OCI-LY3 (cell line): ENCODE results near the gene RNF13.

ENCODE experiments used
- H2AFZ ChIP-seq: fragments of 200-600, 300-600 bp; shearing (Covaris generic); 2 replicates; pipeline ENCODE4 v1.6.0; 2014; ENCODE audit warnings: antibody characterized with exemption, low read depth, low read length
- H3K27ac ChIP-seq: fragments of 200-600, 300-600 bp; sonication (generic); 2 replicates; pipeline ENCODE4 v1.5.1; 2014; ENCODE audit warnings: mild to moderate bottlenecking, low read length, moderate library complexity, mixed read lengths
- H3K27me3 ChIP-seq: fragments of 200-600, 300-600 bp; sonication (generic); 2 replicates; pipeline ENCODE4 v1.6.1; 2014; ENCODE audit warnings: low read depth, low read length, mixed read lengths
- H3K36me3 ChIP-seq: fragments of 200-600, 300-600 bp; sonication (generic); replicated peaks from 2 replicates; pipeline ENCODE3; 2014; ENCODE audit warnings: low read depth, low read length, mixed read lengths
- H3K4me1 ChIP-seq: fragments of 300-600, 200-600 bp; sonication (generic); 2 replicates; pipeline ENCODE4 v1.6.1; 2014; ENCODE audit warnings: low read length, mixed read lengths
- H3K4me2 ChIP-seq: fragments of 200-600, 300-600 bp; sonication (generic); 2 replicates; pipeline ENCODE4 v1.6.1; 2014; ENCODE audit warnings: low read length, mixed read lengths
- H3K4me3 ChIP-seq: fragments of 300-600, 200-600 bp; sonication (generic); 2 replicates; pipeline ENCODE4 v1.5.1; 2014; ENCODE audit warnings: antibody characterized with exemption, mild to moderate bottlenecking, low read length, moderate library complexity
- H3K79me2 ChIP-seq: fragments of 300-600, 200-600 bp; shearing (Covaris generic); 2 replicates; pipeline ENCODE4 v1.6.1; 2014; ENCODE audit warnings: mild to moderate bottlenecking, low read length, mixed read lengths
- H3K9ac ChIP-seq: fragments of 300-600, 200-600 bp; shearing (Covaris generic); 2 replicates; pipeline ENCODE4 v1.6.0; 2014; ENCODE audit warnings: mild to moderate bottlenecking, low read length, moderate library complexity
- H3K9me3 ChIP-seq: fragments of 200-600, 300-600 bp; shearing (Covaris generic); 2 replicates; pipeline ENCODE4 v1.6.1; 2014; ENCODE audit warnings: low read length, mixed read lengths; ENCODE audit not compliant: insufficient read depth
- H4K20me1 ChIP-seq: fragments of 200-600, 300-600 bp; sonication (generic); 2 replicates; pipeline ENCODE4 v1.6.1; 2016; ENCODE audit warnings: low read length, mixed read lengths; ENCODE audit not compliant: insufficient read depth
- EZH2phosphoT487 ChIP-seq: fragments of 200-600 bp; shearing (Covaris generic); IDR thresholded peaks from 2 replicates; pipeline ENCODE4 v1.6.1; 2018; ENCODE audit warnings: antibody characterized with exemption, mixed run types, low read depth
- TF ChIP-seq, protein P1 (sequence below): fragments of 200-600, 300-600 bp; sonication (generic); IDR thresholded peaks from 2 replicates; pipeline ENCODE4 v1.5.1; 2014; ENCODE audit warnings: antibody characterized with exemption, low read length, low read depth

The RNF13 gene

DNA sequence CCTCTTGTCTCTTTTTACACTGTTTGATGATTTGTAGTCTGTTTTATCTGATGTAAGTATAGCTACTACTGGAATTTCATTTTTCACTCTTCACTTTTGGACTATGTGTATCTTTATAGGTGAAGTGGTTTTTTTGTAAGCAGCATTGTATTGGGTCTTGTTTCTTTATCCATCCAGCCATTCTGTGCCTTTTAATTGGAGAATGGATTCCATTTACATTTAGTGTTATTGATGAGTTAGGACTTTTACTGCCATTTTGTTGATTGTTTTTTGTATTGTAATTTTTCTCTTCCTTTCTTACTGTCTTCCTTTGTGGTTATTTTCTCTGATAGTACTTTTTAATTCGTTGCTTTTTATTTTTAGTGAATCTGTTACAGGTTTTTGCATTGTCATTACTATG is 54.5 kb downstream of the RNF13 start:
- Histone ChIP-seq H3K4me2 (no peak overlapping the region), H3K4me1 (no peaks in the 10 kb centered on the region), H3K9ac (no peak overlapping the region), H2AFZ (no peak overlapping the region), H3K9me3 (no peaks in the 10 kb centered on the region), H3K36me3 (peaks cover 20% of the 10 kb centered on the region), H3K27me3 (no peaks in the 10 kb centered on the region), H3K27ac (no peak overlapping the region), H3K4me3 (no peak overlapping the region), H4K20me1 (no peaks in the 10 kb centered on the region), H3K79me2 (peaks cover 4% of the 10 kb centered on the region)
- TF ChIP-seq EZH2phosphoT487, result no peak
- TF ChIP-seq, protein P1, sequence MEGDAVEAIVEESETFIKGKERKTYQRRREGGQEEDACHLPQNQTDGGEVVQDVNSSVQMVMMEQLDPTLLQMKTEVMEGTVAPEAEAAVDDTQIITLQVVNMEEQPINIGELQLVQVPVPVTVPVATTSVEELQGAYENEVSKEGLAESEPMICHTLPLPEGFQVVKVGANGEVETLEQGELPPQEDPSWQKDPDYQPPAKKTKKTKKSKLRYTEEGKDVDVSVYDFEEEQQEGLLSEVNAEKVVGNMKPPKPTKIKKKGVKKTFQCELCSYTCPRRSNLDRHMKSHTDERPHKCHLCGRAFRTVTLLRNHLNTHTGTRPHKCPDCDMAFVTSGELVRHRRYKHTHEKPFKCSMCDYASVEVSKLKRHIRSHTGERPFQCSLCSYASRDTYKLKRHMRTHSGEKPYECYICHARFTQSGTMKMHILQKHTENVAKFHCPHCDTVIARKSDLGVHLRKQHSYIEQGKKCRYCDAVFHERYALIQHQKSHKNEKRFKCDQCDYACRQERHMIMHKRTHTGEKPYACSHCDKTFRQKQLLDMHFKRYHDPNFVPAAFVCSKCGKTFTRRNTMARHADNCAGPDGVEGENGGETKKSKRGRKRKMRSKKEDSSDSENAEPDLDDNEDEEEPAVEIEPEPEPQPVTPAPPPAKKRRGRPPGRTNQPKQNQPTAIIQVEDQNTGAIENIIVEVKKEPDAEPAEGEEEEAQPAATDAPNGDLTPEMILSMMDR, result no peak

DNA sequence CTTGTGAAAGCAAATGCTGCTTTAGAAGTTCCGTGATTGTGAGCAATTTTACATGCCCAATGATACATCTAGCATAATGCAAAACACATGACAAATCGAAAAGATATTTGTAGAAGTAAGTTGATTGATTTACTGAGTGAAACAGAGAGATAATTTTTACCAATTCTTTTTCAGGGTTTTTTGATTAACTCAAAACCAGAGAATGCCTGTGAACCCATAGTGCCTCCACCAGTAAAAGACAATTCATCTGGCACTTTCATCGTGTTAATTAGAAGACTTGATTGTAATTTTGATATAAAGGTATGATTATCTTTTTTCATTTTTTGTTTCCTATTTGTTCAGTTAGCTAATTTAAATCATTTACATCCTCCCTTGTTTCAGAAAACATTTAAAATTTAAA is 58.8 kb downstream of the RNF13 start:
- no peaks in the 10 kb centered on the region for H3K4me1 ChIP-seq
- H3K27me3 ChIP-seq, result no peaks in the 10 kb centered on the region
- H3K79me2 ChIP-seq, result peaks cover 4% of the 10 kb centered on the region; the same call in 1 of the 2 replicates
- H4K20me1 ChIP-seq, result no peaks in the 10 kb centered on the region
- TF ChIP-seq, protein P1, result no peak
- TF ChIP-seq EZH2phosphoT487, result no peak
- no peak overlapping the region for H3K4me2 ChIP-seq
- no peak overlapping the region for H3K4me3 ChIP-seq
- no peak overlapping the region for H2AFZ ChIP-seq
- H3K9ac ChIP-seq, result no peak overlapping the region
- no peaks in the 10 kb centered on the region for H3K9me3 ChIP-seq
- no peak overlapping the region for H3K27ac ChIP-seq
- peaks cover 15% of the 10 kb centered on the region for H3K36me3 ChIP-seq

DNA sequence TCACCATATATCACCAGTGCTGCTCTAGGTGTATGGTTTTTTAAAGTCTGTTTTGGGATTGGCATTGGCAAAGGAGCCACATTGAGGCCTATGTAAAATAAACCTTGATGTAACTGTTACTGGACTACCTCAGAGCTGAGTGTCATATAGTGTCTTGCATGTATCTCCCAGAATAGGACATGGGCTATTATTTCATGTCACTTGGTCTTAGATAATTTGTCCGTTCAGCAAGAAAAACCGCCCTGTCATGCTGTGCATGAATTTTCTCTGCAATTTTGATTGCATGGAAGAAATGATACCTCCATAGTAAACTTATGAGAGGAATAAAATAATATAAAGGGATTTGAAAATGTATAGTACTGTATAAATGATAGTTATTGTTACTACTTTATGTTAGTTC is 59.6 kb downstream of the RNF13 start:
- H3K4me3 ChIP-seq, result no peak overlapping the region
- no peaks in the 10 kb centered on the region for H3K27me3 ChIP-seq
- H4K20me1 ChIP-seq, result no peaks in the 10 kb centered on the region
- peaks cover 4% of the 10 kb centered on the region; the same call in 1 of the 2 replicates for H3K79me2 ChIP-seq
- no peak overlapping the region for H3K9ac ChIP-seq
- no peak overlapping the region for H2AFZ ChIP-seq
- no peak for TF ChIP-seq EZH2phosphoT487
- TF ChIP-seq, protein P1, result no peak
- no peak overlapping the region for H3K4me2 ChIP-seq
- no peak overlapping the region for H3K27ac ChIP-seq
- H3K36me3 ChIP-seq, result peaks cover 13% of the 10 kb centered on the region
- H3K4me1 ChIP-seq, result no peaks in the 10 kb centered on the region
- no peaks in the 10 kb centered on the region for H3K9me3 ChIP-seq

DNA sequence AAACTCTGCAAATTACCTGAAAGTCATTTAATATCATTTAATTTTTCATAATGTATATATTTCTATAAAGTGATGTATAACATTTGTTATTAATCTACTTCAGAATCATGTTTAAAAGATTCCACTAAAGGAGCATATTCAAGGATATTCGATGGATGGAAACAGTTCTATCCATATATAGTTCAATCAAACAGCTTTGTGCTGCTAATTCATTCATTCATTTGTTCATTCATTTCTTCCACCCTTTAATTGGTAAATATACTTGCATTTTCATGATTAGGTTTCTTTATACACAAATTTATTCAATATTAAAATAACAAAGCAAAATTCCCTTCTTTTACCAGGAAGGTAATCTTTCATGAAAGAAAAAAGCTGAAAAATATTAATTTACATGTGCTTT is 64.7 kb downstream of the RNF13 start:
- TF ChIP-seq, protein P1, result no peak
- TF ChIP-seq EZH2phosphoT487, result no peak
- Histone ChIP-seq H3K4me2 (no peak overlapping the region), H3K79me2 (no peaks in the 10 kb centered on the region), H2AFZ (no peak overlapping the region), H3K27ac (no peak overlapping the region), H3K9me3 (no peaks in the 10 kb centered on the region), H3K4me3 (no peak overlapping the region), H4K20me1 (no peaks in the 10 kb centered on the region), H3K9ac (no peak overlapping the region), H3K4me1 (no peaks in the 10 kb centered on the region), H3K27me3 (no peaks in the 10 kb centered on the region), H3K36me3 (peaks cover 8% of the 10 kb centered on the region)
